ENCODE results near the gene SULF2. TPM values are rescaled to one million over a fixed set of nuclear protein-coding genes. Genes with fewer than 3 reads are reported as not detected.

The SULF2 gene
- total RNA-seq, 3 donors from 2014 or later = 36.3 to 62.5 (median 58.0) TPM

DNA sequence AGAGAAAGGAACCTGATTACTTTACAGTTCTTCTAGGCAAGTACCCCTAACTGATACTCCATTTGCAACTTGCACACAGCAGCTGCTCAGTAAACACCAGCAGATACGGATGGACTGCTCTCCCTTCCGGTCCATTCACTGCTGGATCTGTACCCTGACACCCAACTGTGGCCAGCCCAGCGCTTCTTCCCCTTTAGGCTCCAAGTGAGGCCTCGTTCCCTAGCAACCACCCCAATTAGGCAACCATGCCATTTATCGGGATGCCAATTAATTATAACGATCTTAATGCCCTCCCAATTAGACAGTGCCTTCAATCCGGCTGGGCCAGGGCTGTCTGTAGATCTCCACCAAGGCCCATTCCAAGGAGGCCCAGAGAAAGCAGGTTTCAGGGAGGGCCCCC lies 3.2 kb downstream of the SULF2 start:
- no peak for TF ChIP-seq POLR2A (IDR thresholded peaks at IDR 0.05)
- TF ChIP-seq, protein P1, sequence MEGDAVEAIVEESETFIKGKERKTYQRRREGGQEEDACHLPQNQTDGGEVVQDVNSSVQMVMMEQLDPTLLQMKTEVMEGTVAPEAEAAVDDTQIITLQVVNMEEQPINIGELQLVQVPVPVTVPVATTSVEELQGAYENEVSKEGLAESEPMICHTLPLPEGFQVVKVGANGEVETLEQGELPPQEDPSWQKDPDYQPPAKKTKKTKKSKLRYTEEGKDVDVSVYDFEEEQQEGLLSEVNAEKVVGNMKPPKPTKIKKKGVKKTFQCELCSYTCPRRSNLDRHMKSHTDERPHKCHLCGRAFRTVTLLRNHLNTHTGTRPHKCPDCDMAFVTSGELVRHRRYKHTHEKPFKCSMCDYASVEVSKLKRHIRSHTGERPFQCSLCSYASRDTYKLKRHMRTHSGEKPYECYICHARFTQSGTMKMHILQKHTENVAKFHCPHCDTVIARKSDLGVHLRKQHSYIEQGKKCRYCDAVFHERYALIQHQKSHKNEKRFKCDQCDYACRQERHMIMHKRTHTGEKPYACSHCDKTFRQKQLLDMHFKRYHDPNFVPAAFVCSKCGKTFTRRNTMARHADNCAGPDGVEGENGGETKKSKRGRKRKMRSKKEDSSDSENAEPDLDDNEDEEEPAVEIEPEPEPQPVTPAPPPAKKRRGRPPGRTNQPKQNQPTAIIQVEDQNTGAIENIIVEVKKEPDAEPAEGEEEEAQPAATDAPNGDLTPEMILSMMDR (IDR thresholded peaks at IDR 0.05) = no peak
- TF ChIP-seq POLR2AphosphoS5 (IDR thresholded peaks at IDR 0.05) = no peak
- peaks cover 6 to 7% of the 10 kb centered on the region in 2 donors for H3K4me1 ChIP-seq
- intact Hi-C loops (cut with DNase I; ENCODE audit: low total_unique reads) = no loop called here

DNA sequence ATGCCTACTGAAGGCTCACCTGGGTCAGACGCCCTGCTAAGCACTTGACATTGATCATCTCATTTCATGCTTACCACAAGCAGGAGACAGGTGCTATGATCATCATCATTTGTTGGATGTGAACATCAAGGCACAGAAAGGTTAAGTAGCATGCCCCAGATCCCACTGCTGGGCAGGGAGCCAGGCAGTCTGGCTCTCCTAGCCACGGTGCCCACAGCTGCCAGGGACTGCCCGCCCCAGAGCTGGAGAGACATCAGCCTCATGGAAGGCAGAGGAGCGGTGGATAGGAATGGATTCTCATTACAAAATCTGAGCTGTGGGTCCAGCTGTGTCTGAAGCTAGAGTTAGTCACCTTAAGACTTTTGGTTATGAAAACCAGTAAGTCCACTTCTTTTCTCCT lies 3.6 kb downstream of the SULF2 start:
- peaks cover 0 to 3% of the 10 kb centered on the region in 2 donors for H3K9me3 ChIP-seq
- intact Hi-C loops (cut with DNase I; ENCODE audit: low total_unique reads) = no loop called here
- no peak overlapping the region for H3K27ac ChIP-seq
- DNase-seq (ENCODE audit: low spot score in 2 of 2) = no peak
- no peaks in the 10 kb centered on the region for H3K36me3 ChIP-seq
- no peak for TF ChIP-seq POLR2A (IDR thresholded peaks at IDR 0.05)
- TF ChIP-seq, protein P1 (IDR thresholded peaks at IDR 0.05) = no peak
- TF ChIP-seq POLR2AphosphoS5 (IDR thresholded peaks at IDR 0.05) = no peak
- H3K27me3 ChIP-seq = no peaks in the 10 kb centered on the region
- H3K4me1 ChIP-seq = peaks cover 6 to 7% of the 10 kb centered on the region in 2 donors
- H3K4me3 ChIP-seq = no peak overlapping the region

More for the DNA sequence above, 3.2 kb downstream of the SULF2 start:
- Histone ChIP-seq H3K36me3 (no peaks in the 10 kb centered on the region), H3K27me3 (no peaks in the 10 kb centered on the region), H3K9me3 (peaks cover 0 to 3% of the 10 kb centered on the region in 2 donors), H3K27ac (no peak overlapping the region), H3K4me3 (no peak overlapping the region)
- DNase-seq (ENCODE audit: low spot score in 2 of 2) = no peak

DNA sequence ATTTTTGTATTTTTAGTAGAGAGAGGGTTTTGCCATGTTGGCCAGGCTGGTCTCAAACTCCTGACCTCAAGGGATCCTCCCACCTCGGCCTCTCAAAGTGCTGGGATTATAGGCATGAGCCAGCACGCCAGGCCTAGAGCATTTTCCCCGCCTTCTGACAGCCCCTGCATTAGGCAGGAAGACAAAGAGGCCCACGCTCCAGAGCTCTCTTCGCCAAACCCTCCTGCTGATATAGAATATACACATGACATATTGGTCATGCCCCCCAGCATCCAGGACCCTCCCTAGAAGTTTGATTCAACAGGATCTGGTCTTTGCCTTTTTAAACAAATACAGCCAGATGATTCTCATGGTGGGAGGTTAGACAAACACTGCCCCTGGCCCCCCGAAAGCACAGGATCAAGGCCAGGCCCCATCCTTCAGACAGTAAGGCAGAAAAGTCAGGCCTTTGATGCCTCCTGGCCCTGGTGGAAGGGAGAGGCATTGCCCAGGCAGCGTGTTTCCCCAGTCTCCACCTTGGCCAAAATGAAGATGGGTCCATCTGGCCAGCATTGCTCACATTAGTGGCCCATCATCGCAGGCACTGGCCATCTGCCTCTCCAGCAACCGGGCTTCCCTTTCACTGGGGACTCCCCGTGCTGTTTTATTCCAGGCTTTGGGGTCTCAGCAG lies 4.4 kb downstream of the SULF2 start:
- intact Hi-C loops (cut with DNase I; ENCODE audit: low total_unique reads) = no loop called here

DNA sequence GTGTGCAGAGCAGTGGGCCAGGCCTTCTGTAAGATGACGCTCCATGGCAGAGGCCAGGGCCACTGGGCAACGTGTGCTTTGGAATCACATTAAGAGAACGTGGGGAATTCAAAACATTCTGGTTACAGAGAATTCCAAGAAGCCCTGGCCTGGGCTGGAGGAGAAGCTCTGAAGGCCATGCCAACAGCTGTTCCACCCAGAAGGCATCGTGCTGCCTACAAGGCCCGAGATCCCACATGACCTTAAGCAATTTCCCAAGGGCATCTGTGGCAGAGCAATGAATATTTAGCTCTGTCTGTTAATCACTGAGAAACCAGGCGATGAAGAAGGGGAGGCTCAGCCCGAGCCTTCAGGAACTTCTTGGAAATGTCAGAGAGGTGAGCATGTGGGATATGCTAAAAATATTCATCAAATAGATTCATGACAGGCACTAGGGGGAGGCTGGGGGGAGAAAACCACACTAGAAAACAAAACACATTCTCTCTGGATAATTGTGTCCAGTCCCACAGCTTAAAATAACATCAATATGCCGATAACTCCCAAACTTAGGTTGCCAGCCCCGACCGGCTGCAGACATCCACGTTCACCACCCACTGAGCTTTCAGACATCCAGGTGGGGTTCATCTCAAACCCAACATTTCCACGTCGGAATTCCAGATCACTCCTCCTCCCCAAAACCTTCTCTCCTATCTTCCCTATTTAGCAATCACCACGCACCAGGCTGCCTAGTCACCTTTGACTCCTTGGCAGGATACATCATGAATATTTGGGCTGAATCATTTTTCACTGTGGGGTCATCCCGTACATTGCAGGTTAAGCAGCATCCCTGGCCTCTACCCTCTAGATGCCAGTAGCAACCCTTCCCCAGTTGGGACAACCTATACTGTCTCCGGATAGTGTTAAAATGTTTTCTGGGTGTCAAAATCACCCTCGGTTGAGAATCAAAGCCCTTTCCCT lies 6.6 kb downstream of the SULF2 start:
- Histone ChIP-seq H3K27me3 (no peaks in the 10 kb centered on the region), H3K9me3 (peaks cover 0 to 3% of the 10 kb centered on the region in 2 donors), H3K36me3 (no peaks in the 10 kb centered on the region), H3K27ac (no peak overlapping the region), H3K4me3 (no peak overlapping the region), H3K4me1 (peaks cover 0 to 2% of the 10 kb centered on the region in 2 donors)
- intact Hi-C loops (cut with DNase I; ENCODE audit: low total_unique reads) = no loop called here
- TF ChIP-seq, protein P1 (IDR thresholded peaks at IDR 0.05) = no peak
- TF ChIP-seq POLR2A (IDR thresholded peaks at IDR 0.05) = no peak
- TF ChIP-seq POLR2AphosphoS5 (IDR thresholded peaks at IDR 0.05) = no peak
- DNase-seq (ENCODE audit: low spot score in 2 of 2) = no peak

More for the DNA sequence above, 4.4 kb downstream of the SULF2 start:
- Histone ChIP-seq H3K27me3 (no peaks in the 10 kb centered on the region), H3K4me1 (peaks cover 6 to 7% of the 10 kb centered on the region in 2 donors), H3K27ac (no peak overlapping the region), H3K4me3 (no peak overlapping the region), H3K36me3 (no peaks in the 10 kb centered on the region), H3K9me3 (peaks cover 0 to 3% of the 10 kb centered on the region in 2 donors)
- DNase-seq (ENCODE audit: low spot score in 2 of 2) = no peak
- TF ChIP-seq, protein P1 (IDR thresholded peaks at IDR 0.05) = no peak
- TF ChIP-seq POLR2A (IDR thresholded peaks at IDR 0.05) (no peak), POLR2AphosphoS5 (IDR thresholded peaks at IDR 0.05) (no peak)

DNA sequence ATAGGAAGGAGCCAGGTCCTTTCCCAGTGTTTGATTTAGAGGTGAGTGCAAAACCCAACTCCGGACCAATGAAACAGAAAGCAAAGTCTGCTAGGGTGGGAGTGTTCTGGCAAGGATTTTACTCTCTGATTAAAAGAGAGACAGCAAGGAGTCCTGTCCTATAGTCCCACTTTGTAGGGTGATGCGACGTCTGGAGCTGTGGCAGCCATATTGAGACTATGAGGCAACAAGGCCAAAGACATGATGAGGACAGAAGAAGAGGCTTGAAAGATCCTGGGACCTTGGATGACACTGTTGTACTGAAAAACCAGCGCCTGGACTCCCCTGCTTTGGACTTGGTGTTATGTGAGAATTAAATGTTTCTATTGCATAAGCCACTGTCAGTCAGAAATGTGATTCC lies 8.1 kb downstream of the SULF2 start:
- H3K4me1 ChIP-seq = no peaks in the 10 kb centered on the region
- no peak overlapping the region for H3K27ac ChIP-seq
- H3K36me3 ChIP-seq = no peaks in the 10 kb centered on the region
- H3K4me3 ChIP-seq = no peak overlapping the region
- no peak for DNase-seq (ENCODE audit: low spot score in 2 of 2)
- intact Hi-C loops (cut with DNase I; ENCODE audit: low total_unique reads) = no loop called here
- H3K9me3 ChIP-seq = peaks cover 0 to 3% of the 10 kb centered on the region in 2 donors
- TF ChIP-seq POLR2AphosphoS5 (IDR thresholded peaks at IDR 0.05) (no peak), POLR2A (IDR thresholded peaks at IDR 0.05) (no peak)
- TF ChIP-seq, protein P1 (IDR thresholded peaks at IDR 0.05) = no peak
- no peaks in the 10 kb centered on the region for H3K27me3 ChIP-seq
